ENCODE data around the gene CCDC33.

The CCDC33 gene

GRCh38 chr15:74263466-74263865 lies 27.3 kb downstream of the CCDC33 start:
- Histone ChIP-seq H3K9ac (ENCODE audit: low read depth, low read length) (no peak overlapping the region), H3K36me3 (ENCODE audit: control insufficient read depth, insufficient read depth, low read length) (no peaks in the 10 kb centered on the region), H3K27me3 (ENCODE audit: control insufficient read depth, insufficient read depth, low read length) (peaks cover 6% of the 10 kb centered on the region), H3K4me3 (ENCODE audit: low read depth, low read length) (no peak overlapping the region), H3K9me3 (ENCODE audit: control insufficient read depth, insufficient read depth, low read length) (no peaks in the 10 kb centered on the region), H3K4me1 (ENCODE audit: control insufficient read depth, insufficient read depth, low read length) (peaks cover 4% of the 10 kb centered on the region)

GRCh38 chr15:74264081-74264501 lies 28.0 kb downstream of the CCDC33 start:
- H3K27me3 ChIP-seq (ENCODE audit: control insufficient read depth, insufficient read depth, low read length) = peaks cover 6% of the 10 kb centered on the region

GRCh38 chr15:74265046-74265639 lies 29.0 kb downstream of the CCDC33 start:
- Histone ChIP-seq H3K4me1 (ENCODE audit: control insufficient read depth, insufficient read depth, low read length) (peaks cover 4% of the 10 kb centered on the region), H3K9ac (ENCODE audit: low read depth, low read length) (no peak overlapping the region)

More at GRCh38 chr15:74264081-74264501, 28.0 kb downstream of the CCDC33 start:
- Histone ChIP-seq H3K9me3 (ENCODE audit: control insufficient read depth, insufficient read depth, low read length) (no peaks in the 10 kb centered on the region), H3K9ac (ENCODE audit: low read depth, low read length) (no peak overlapping the region), H3K4me3 (ENCODE audit: low read depth, low read length) (no peak overlapping the region), H3K4me1 (ENCODE audit: control insufficient read depth, insufficient read depth, low read length) (peaks cover 4% of the 10 kb centered on the region), H3K36me3 (ENCODE audit: control insufficient read depth, insufficient read depth, low read length) (no peaks in the 10 kb centered on the region)

GRCh38 chr15:74268020-74268419 lies 31.9 kb downstream of the CCDC33 start:
- Histone ChIP-seq H3K4me3 (ENCODE audit: low read depth, low read length) (no peak overlapping the region), H3K4me1 (ENCODE audit: control insufficient read depth, insufficient read depth, low read length) (peaks cover 4% of the 10 kb centered on the region), H3K9me3 (ENCODE audit: control insufficient read depth, insufficient read depth, low read length) (no peaks in the 10 kb centered on the region), H3K9ac (ENCODE audit: low read depth, low read length) (no peak overlapping the region), H3K36me3 (ENCODE audit: control insufficient read depth, insufficient read depth, low read length) (no peaks in the 10 kb centered on the region), H3K27me3 (ENCODE audit: control insufficient read depth, insufficient read depth, low read length) (peaks cover 9% of the 10 kb centered on the region)

More at GRCh38 chr15:74265046-74265639, 29.0 kb downstream of the CCDC33 start:
- H3K27me3 ChIP-seq (ENCODE audit: control insufficient read depth, insufficient read depth, low read length) = peaks cover 5% of the 10 kb centered on the region
- H3K4me3 ChIP-seq (ENCODE audit: low read depth, low read length) = no peak overlapping the region
- no peaks in the 10 kb centered on the region for H3K36me3 ChIP-seq (ENCODE audit: control insufficient read depth, insufficient read depth, low read length)
- H3K9me3 ChIP-seq (ENCODE audit: control insufficient read depth, insufficient read depth, low read length) = no peaks in the 10 kb centered on the region

GRCh38 chr15:74269362-74270035 lies 33.4 kb downstream of the CCDC33 start:
- Histone ChIP-seq H3K4me3 (ENCODE audit: low read depth, low read length) (no peak overlapping the region), H3K4me1 (ENCODE audit: control insufficient read depth, insufficient read depth, low read length) (no peaks in the 10 kb centered on the region), H3K27me3 (ENCODE audit: control insufficient read depth, insufficient read depth, low read length) (peaks cover 9% of the 10 kb centered on the region), H3K9me3 (ENCODE audit: control insufficient read depth, insufficient read depth, low read length) (no peaks in the 10 kb centered on the region), H3K36me3 (ENCODE audit: control insufficient read depth, insufficient read depth, low read length) (no peaks in the 10 kb centered on the region), H3K9ac (ENCODE audit: low read depth, low read length) (no peak overlapping the region)

- no peaks in the 10 kb centered on the region for H3K4me1 ChIP-seq (ENCODE audit: control insufficient read depth, insufficient read depth, low read length)
- H3K9me3 ChIP-seq (ENCODE audit: control insufficient read depth, insufficient read depth, low read length) = no peaks in the 10 kb centered on the region
- H3K27me3 ChIP-seq (ENCODE audit: control insufficient read depth, insufficient read depth, low read length) = peaks cover 9% of the 10 kb centered on the region
- H3K9ac ChIP-seq (ENCODE audit: low read depth, low read length) = no peak overlapping the region
- H3K36me3 ChIP-seq (ENCODE audit: control insufficient read depth, insufficient read depth, low read length) = no peaks in the 10 kb centered on the region
- no peak overlapping the region for H3K4me3 ChIP-seq (ENCODE audit: low read depth, low read length)
Observed at GRCh38 chr15:74270155-74270554, 34.0 kb downstream of the CCDC33 start.

- H3K36me3 ChIP-seq (ENCODE audit: control insufficient read depth, insufficient read depth, low read length) = no peaks in the 10 kb centered on the region
- H3K9ac ChIP-seq (ENCODE audit: low read depth, low read length) = no peak overlapping the region
- no peaks in the 10 kb centered on the region for H3K9me3 ChIP-seq (ENCODE audit: control insufficient read depth, insufficient read depth, low read length)
- H3K4me1 ChIP-seq (ENCODE audit: control insufficient read depth, insufficient read depth, low read length) = no peaks in the 10 kb centered on the region
- no peak overlapping the region for H3K4me3 ChIP-seq (ENCODE audit: low read depth, low read length)
- H3K27me3 ChIP-seq (ENCODE audit: control insufficient read depth, insufficient read depth, low read length) = peaks cover 9% of the 10 kb centered on the region
Observed at GRCh38 chr15:74270854-74271520, 34.9 kb downstream of the CCDC33 start.

- no peaks in the 10 kb centered on the region for H3K36me3 ChIP-seq (ENCODE audit: control insufficient read depth, insufficient read depth, low read length)
- no peaks in the 10 kb centered on the region for H3K4me1 ChIP-seq (ENCODE audit: control insufficient read depth, insufficient read depth, low read length)
- H3K27me3 ChIP-seq (ENCODE audit: control insufficient read depth, insufficient read depth, low read length) = peaks cover 5% of the 10 kb centered on the region
- no peak overlapping the region for H3K9ac ChIP-seq (ENCODE audit: low read depth, low read length)
- H3K4me3 ChIP-seq (ENCODE audit: low read depth, low read length) = no peak overlapping the region
- H3K9me3 ChIP-seq (ENCODE audit: control insufficient read depth, insufficient read depth, low read length) = no peaks in the 10 kb centered on the region
Observed at GRCh38 chr15:74272812-74273211, 36.7 kb downstream of the CCDC33 start.

GRCh38 chr15:74274470-74275038 lies 38.4 kb downstream of the CCDC33 start:
- no peak overlapping the region for H3K9ac ChIP-seq (ENCODE audit: low read depth, low read length)
- no peaks in the 10 kb centered on the region for H3K4me1 ChIP-seq (ENCODE audit: control insufficient read depth, insufficient read depth, low read length)
- H3K27me3 ChIP-seq (ENCODE audit: control insufficient read depth, insufficient read depth, low read length) = peaks cover 5% of the 10 kb centered on the region
- H3K4me3 ChIP-seq (ENCODE audit: low read depth, low read length) = no peak overlapping the region
- H3K9me3 ChIP-seq (ENCODE audit: control insufficient read depth, insufficient read depth, low read length) = no peaks in the 10 kb centered on the region
- H3K36me3 ChIP-seq (ENCODE audit: control insufficient read depth, insufficient read depth, low read length) = no peaks in the 10 kb centered on the region

GRCh38 chr15:74275957-74276356 lies 39.8 kb downstream of the CCDC33 start:
- Histone ChIP-seq H3K9me3 (ENCODE audit: control insufficient read depth, insufficient read depth, low read length) (no peaks in the 10 kb centered on the region), H3K4me1 (ENCODE audit: control insufficient read depth, insufficient read depth, low read length) (no peaks in the 10 kb centered on the region), H3K9ac (ENCODE audit: low read depth, low read length) (no peak overlapping the region), H3K27me3 (ENCODE audit: control insufficient read depth, insufficient read depth, low read length) (peaks cover 2% of the 10 kb centered on the region), H3K36me3 (ENCODE audit: control insufficient read depth, insufficient read depth, low read length) (no peaks in the 10 kb centered on the region), H3K4me3 (ENCODE audit: low read depth, low read length) (no peak overlapping the region)

GRCh38 chr15:74276560-74276959 lies 40.4 kb downstream of the CCDC33 start:
- Histone ChIP-seq H3K9ac (ENCODE audit: low read depth, low read length) (no peak overlapping the region), H3K36me3 (ENCODE audit: control insufficient read depth, insufficient read depth, low read length) (no peaks in the 10 kb centered on the region), H3K27me3 (ENCODE audit: control insufficient read depth, insufficient read depth, low read length) (peaks cover 3% of the 10 kb centered on the region), H3K4me1 (ENCODE audit: control insufficient read depth, insufficient read depth, low read length) (no peaks in the 10 kb centered on the region), H3K4me3 (ENCODE audit: low read depth, low read length) (no peak overlapping the region), H3K9me3 (ENCODE audit: control insufficient read depth, insufficient read depth, low read length) (no peaks in the 10 kb centered on the region)

Data from iPS-15b (cell line).